Stimulated activated CD8-positive, alpha-beta memory T cell treated with anti-CD3 and anti-CD28 coated beads, Interleukin-15, amount 100 ng/mL, for 48 hours (primary cell): Measurements from ENCODE around the gene PSAPL1.

Experiments used
- DNase-seq, 2 donors: peaks; one replicate each; pipeline ENCODE4 v3.0.0-alpha.2; 2020; ENCODE audit warnings: low read depth in 2 of 2

The PSAPL1 gene, protein sequence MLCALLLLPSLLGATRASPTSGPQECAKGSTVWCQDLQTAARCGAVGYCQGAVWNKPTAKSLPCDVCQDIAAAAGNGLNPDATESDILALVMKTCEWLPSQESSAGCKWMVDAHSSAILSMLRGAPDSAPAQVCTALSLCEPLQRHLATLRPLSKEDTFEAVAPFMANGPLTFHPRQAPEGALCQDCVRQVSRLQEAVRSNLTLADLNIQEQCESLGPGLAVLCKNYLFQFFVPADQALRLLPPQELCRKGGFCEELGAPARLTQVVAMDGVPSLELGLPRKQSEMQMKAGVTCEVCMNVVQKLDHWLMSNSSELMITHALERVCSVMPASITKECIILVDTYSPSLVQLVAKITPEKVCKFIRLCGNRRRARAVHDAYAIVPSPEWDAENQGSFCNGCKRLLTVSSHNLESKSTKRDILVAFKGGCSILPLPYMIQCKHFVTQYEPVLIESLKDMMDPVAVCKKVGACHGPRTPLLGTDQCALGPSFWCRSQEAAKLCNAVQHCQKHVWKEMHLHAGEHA

DNA sequence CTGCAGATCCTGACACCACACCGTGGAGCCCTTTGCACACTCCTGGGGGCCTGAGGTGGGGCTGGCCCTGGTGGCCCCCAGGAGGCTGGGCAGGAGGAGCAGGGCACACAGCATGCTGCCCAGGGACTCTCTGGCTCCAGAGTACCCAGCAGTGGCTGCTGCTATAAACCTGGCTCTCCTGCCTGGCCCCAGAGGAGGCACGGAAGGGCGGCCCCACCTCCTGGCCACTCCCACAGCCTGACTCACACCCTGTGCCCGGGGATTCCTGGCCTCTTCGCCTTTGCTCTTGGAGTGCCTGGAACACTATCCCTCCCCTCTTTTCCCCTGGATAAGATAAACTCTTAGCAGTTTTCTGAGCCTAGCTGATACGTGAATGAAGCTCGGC is at the start of gene PSAPL1:
Gene PSAPL1 (minus strand): TSS at position 165 of the 385 bp plus-strand sequence. CDS start 51 bp downstream, at position 114.
- DNase-seq = no peak

DNA sequence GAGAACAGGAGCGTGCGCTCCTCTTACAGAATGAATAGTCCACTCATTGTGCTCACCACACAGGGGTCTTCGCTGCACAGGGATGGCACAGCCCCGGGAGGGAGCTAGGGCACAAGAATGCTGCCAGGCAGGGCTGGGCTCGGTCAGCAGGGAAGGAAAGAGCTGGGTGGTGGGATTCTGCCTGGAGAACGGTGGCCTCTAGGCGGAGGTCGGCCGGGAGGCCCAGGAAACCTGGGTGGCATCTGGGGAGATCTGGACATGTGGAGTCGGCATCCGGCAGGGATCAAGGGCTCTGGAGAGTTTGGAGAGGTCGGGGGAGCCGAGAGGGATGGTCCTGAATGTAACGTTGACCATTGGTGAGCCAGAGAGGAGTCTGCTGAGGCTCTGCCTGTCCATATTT is 46.5 kb upstream of the PSAPL1 start:
- DNase-seq = no peak

DNA sequence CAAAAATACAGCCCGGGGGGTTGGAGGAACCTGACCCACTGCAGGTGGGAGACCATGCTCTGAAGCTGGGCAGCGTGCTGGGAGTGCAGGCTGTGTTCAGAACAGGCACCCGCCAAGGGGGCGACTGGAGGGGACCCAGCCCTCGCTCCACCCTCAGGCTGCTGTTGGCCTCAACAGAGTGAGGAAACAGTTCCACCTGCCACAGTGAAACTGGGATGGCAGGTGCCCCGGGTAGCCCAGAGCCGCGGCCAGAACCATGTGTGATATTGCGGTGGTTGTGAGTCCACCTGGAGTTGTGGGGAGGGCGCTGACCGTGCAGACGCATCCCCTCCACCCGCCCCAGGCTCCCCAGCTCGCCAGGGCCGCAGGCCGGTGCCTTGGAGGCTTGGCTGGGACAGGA is 45.7 kb upstream of the PSAPL1 start:
- no peak for DNase-seq

DNA sequence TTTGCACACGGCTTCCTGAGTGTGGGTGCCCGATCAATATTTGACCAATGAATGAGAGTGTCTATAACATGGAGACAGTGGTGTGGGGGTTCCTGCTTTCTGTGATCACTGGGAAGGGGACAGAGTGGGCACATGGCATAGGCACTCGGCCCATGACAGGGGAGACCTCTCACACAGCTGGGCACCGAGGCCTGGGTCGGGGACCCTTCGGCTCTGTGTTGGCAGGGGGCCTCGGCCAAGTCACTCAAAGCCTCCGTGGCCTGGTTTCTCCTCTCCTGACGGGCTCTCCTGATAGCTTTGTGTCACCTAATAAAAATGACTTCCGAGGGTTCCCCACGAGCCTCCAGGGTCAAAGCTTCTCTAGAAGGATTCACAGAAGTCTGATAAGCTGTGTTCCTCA is 43.9 kb upstream of the PSAPL1 start:
- DNase-seq = no peak

DNA sequence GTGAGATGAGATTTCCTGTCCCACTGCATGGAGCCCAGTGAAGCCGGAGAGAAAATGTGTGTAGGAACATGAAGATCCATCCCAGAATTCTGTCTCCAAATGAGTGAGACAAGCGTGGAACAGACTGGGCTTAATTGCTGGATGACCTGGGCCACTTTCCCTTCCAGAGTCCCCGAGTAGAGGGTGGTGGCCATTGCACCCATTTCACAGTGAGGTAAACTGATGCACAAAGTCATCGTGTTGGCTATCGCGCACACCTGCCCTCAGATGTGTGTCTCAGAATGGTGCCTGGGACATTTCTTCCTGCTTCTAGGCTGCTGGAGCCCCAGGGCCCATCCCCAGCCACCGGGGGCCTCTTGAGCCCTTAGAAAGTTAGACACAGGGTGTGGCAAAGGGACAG is 43.0 kb upstream of the PSAPL1 start:
- DNase-seq = no peak

DNA sequence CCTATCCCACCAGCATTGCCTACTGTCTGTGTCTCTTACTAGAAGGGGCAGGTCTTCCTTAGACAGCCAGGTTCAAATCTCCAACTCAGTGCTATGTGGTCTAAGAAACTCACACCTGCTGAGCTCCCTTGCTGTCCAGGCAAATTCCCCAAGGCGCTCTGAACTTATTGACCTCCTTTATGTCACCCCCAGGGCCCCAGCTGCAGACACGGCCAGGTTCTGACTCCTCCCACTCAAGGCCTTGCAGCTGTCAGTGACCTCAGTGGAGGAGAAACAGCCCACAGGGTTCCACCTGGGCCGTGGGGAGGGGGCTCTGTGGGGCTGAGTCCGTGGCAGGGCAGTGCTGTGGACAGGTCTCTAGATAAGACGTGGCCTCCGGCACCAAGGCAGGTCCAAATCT is 42.1 kb upstream of the PSAPL1 start:
- DNase-seq = no peak

DNA sequence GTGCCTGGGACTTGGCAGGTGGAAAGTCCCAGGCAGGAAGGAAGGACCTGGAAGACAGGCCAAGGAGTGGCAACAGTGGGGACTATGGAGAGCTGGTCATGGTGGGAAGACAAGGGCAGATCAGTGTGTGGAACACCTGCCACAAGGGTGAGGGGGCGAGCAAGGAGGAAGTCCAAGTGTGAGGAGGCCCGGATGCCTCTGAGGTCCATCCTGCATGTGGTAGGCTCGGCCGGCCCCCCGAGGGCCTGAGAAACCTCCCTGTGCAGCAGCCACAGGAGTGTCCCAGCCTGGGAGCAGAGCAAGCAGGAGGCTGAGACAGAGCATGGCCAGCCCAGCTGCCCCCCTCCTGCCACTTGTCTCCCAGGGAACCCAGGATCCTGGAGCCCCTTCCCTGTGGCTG is 40.5 kb upstream of the PSAPL1 start:
- no peak for DNase-seq

DNA sequence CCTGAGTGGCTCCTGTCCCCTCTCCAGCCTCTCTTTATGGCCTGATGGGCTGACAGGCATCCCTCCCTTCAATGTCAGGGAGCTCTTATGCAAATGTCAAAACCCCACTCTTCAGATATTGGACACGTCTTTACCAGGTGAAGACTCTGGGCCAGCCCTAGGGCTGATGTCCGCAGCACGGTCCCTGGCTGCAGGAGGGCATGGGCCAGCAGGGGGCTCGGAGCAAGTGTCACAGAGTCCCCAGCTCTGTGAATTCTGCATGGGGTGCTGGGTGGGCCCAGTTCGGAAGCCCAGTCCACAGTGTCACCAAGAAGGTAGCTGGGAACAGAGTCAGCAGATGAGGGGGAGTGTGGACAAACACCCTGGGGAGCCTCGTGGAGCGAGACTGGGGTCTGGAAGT is 39.6 kb upstream of the PSAPL1 start:
- DNase-seq = no peak

DNA sequence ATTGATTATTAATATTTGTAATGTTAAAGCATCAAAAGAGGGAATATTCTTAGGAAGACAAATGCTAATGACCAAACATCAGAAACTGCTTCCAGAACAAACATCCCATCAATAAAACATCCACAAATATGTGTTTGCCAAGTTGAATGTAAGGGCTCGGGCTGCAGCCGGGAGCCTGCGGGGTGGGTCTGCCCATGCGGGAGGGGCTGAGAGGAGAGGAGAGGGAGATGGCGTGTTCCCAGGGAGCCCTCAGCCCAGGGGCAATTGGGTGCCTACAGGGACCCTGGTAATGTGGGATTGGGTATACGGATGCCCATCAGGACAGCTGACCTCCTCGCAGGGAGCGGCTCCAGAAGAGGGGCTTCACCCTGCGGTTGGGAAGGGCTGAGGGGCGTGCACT is 38.4 kb upstream of the PSAPL1 start:
- no peak for DNase-seq

DNA sequence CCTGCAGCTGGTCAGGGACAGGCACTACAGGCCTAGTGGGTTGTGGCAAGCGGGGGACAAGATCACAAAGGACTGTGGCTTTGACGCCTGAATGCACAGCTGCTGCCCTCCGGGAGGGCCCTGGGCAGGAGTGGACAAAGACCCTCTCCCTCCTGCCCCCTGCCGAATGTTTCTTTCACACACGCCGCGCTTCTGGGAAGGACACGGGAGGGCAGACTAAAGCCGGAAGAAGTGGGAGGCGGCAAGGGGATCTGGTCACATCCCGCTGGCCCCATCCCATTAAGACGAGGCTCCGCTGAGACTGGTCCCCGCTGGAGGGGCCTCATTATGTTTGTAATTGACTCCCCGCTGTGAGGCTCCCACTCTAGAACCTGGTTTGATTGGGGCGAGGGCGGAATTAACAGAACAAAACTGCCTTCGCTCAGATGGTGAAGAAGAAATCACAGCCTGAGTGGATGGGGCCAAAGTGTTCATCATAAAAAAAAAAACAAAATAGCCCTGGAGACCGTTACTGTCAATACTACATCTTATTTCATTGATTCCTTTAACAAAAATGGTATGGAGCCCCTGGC is 37.8 kb upstream of the PSAPL1 start:
- DNase-seq = no peak

DNA sequence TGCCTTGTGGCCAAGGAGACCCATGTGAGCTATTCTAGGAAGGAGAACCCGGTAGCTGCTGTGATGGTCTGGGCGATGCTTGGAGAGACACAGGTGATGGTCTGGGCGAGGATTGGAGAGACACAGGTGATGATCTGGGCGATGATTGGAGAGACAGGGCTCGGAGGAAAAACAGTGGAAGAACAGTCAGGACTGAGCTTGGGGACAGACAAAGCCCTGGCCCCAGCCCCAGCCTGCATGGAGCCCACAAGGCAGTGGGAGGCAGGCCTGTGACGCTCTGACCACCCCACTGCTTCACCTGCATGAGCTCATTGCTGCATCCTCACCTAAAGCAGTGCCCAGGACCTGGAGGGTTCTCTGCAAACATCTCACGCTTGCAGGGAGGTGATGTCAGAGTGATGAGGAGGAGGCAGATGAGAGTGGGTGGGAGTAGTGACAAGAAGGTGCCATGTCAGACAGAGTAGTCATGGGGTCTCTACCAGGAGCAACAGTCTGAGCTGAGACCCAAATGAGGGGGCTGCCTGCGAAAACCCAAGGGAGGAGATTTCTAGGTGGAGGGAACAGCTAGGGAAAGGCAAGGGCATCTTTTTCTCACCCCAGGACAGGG is 35.9 kb upstream of the PSAPL1 start:
- DNase-seq = no peak

DNA sequence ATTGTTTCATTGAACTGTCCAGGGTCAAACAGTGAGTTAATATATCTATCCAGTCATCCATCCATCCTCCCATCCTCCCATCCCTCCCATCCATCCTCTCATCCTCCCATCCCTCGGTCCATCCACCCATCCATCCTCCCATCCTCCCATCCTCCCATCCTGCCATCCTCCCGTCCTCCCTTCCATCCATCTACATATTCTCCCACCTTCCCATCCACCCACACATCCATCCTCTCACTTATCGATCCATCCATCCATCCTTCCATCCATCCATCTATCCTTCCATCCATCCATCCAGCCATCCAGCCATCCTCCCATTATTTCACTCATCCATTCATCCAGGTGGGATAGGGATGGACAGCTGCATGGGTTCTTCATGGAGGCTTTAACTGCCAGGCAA is 35.4 kb upstream of the PSAPL1 start:
- DNase-seq = no peak

DNA sequence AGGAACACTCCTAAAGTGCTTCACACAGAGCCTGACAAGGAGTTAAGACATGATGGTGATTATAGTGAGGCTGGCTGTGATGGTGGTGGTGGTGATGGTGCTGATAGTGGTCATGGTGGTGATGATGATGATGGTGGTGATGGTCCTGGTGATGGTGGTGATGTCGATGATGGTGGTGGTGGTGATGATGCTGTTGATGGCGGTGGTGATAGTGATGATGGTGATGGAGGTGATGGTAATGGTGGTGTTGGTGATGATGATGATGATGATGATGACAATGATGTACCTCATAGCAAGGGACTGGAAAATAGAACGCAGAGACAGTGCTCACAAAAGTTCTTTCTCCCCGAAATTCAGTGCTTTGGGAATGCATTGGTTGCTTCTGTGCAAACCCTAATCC is 34.3 kb upstream of the PSAPL1 start:
- DNase-seq = no peak

DNA sequence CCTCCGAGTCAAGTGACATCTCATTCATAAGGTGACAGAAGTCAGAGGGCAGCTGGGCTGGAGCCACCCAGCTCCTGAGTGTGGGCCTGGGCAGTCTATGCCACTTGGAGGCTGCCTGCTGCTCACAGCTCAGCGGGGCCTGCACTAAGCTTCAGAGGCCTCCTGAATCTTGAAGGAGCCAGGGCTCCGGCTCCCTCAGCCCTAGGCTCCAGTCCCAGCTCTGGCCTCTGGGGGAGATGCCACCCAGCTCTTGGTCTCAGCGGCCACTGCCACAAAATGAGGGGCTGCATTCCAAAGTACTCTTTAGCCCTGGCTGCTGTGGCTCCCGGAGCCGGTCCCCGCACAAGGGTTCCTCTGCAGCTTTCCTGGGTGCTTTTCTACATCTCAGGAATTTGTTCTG is 32.7 kb upstream of the PSAPL1 start:
- no peak for DNase-seq

DNA sequence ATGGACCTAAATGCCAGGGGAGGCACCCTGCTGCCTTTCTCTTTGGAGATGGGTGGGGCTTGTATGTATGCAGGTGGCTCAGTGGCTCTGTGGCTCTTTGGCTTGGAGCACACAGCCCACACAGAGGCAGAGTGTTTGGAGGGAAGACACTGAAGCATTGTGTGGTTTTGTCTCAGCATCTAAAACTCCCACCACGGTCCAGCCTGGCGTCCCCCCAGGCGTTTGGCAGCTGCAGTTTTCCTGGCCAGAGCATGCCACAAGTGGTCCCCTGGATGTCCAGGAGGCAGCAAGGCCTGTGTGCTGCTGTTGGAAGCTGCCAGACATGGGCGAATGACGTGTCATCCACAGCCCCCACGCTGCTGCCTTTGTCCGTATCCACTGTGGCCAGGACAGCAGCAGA is 32.2 kb upstream of the PSAPL1 start:
- DNase-seq = no peak

DNA sequence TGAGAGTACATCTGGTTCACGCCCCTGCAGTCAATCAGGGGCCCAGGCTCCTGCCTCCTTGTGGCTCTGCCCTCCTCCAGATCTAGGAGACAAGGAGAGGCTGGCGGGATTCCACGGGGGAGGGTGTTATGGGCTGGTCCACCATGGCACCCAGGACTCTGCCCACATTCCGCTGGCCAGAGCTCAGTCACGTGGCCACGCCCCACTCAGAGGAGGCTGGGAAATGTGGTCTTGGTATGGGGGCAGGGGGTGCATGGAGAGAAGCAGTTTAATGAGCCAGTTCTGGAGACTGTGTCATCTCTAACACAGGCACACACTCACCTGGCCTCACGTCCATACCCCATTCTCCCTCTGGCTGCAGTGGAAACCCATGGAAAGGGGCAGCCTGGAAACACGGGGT is 31.5 kb upstream of the PSAPL1 start:
- no peak for DNase-seq

DNA sequence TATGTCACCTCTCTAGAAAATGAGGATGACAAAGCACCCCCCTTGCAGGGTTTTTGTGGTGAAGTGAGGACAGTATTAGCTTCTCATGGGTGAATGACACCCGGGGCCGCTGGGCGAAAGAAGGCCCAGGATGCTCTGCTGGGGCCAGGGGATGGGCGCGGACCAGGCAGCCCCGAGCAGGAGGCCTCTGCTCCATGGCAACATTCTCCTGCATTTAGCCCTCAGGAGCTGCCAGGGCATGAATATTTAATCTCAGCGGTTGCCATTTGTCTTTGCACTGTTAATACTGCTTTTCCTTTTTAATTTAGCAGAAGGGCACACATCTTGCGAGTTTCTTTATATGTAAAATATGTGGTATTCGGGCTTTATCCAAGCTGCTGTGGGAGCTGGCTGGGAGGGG is 30.3 kb upstream of the PSAPL1 start:
- DNase-seq = no peak

DNA sequence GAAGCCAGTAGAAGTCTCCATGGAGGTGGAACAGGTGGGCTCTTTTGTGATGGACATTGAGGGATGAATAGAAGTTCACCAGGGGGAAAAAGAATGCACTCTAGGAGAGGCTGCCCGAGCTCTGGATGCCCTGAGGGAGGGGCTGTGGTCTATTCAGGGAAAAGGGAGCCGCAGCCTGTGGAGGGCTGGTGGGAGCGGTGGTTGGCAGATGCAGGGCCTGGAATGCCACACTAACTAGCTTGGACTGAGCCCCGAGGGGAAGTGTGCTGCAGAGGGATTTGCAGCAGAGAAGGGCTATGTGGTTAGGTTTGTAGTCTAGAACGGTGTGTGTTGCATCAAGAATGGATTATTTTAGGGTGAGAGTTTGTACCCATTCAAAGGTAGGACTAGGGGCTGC is 29.5 kb upstream of the PSAPL1 start:
- DNase-seq = no peak

DNA sequence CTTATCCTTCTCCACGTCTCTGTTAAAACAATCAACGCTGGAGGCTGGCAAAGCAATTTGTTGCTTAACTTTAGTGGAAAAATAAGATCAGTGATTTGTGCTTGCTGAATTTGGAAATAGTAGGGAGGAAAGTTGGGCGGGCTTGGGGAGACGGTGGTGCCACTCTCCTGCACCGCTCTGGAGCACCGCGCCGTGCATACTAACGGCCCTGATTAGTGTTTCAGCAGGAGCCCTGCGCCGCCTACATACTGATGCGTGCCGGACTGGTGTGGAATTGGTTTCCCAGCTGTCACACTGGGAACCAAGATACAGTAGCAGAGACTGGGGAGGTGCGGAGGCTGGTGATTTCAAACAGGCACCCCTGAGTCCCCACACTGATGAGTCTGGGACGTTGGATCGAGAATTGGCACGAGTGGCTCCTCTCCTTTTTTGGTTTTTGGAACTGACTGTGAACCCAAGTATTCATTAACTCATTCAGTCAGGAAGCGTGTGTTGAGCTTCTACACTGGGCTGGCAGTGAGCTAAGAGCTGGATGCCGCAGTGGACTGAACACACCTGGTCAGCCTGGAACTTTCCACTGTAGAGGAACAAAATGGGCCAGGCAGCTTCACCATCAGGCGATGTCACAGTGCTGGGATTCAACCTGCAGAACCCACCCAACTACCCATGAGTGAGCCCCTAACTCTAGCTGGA is 29.0 kb upstream of the PSAPL1 start:
- no peak for DNase-seq

DNA sequence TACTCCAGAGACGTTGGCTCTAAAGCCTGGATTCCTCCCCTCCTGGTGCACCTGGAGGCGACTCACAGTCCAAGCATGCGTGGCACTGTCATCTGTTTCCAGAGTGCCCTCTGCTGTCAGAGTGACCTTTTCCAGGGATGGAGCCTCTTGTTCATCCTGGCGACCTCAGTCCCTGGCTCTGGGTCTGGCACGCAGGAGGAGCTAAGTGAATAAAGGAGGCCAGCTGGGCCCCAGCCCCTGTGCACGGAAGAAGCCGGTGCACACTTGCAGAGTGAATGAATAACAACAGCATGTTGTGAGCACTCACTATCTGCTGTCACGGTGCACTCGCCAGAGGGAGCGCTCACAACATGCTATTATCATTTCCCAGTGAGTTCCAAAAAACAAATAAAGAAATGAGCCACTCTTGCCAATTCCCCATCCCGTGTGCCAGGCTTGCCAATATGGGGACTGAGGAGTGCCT is 27.8 kb upstream of the PSAPL1 start:
- DNase-seq = no peak

DNA sequence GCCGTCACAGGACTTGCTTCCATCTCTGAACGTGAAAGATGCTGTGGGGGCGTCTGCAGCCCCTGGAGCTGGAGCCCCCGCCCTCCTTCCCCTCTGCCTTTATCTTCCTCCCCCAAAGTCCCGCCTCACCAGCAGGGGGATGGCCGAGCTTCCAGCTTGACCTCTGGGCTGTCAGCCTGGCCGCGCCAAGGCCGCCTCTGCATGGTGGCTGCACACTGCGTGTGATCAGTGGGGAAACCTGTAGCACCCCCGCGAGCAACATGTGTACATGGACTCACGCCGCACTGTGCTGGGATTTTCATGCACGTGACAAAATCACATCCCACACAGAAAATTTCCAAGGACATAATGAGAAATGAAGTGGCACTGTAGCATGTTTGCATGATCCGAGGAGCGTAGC is 26.5 kb upstream of the PSAPL1 start:
- no peak for DNase-seq

DNA sequence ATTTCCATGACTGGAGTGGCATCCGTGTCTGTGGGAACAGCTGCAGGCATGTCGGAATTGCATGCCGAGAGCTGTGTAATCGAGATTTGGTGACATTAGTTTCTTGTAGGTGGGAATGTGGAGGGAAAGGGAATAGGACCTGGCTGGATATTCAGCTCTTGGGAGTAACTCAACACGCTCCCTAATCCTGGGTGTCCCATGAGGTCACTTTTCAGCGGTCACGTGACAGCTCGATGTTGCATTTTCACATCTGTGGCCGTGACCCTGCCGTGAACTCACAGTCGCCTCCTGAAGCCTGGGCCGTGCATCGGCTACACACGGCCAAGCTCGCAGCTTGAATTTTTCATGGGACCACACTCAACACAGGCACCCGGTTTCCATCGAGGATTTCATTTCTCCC is 25.8 kb upstream of the PSAPL1 start:
- no peak for DNase-seq
